HG02763 (cell line): ENCODE results near the gene PARP12.
"Not testable (repeated sequence)": the region's sequence is repeated elsewhere in the genome, so short reads cannot be mapped to it uniquely, and the experiment has no call there.

Experiments used
- ATAC-seq: cut with Tn5 transposase; IDR thresholded peaks from one replicate; pipeline ENCODE4 v1.9.1; 2021; ENCODE audit warnings: mild to moderate bottlenecking, moderate library complexity; ENCODE audit not compliant: unreplicated experiment

Gene PARP12, protein sequence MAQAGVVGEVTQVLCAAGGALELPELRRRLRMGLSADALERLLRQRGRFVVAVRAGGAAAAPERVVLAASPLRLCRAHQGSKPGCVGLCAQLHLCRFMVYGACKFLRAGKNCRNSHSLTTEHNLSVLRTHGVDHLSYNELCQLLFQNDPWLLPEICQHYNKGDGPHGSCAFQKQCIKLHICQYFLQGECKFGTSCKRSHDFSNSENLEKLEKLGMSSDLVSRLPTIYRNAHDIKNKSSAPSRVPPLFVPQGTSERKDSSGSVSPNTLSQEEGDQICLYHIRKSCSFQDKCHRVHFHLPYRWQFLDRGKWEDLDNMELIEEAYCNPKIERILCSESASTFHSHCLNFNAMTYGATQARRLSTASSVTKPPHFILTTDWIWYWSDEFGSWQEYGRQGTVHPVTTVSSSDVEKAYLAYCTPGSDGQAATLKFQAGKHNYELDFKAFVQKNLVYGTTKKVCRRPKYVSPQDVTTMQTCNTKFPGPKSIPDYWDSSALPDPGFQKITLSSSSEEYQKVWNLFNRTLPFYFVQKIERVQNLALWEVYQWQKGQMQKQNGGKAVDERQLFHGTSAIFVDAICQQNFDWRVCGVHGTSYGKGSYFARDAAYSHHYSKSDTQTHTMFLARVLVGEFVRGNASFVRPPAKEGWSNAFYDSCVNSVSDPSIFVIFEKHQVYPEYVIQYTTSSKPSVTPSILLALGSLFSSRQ

DNA sequence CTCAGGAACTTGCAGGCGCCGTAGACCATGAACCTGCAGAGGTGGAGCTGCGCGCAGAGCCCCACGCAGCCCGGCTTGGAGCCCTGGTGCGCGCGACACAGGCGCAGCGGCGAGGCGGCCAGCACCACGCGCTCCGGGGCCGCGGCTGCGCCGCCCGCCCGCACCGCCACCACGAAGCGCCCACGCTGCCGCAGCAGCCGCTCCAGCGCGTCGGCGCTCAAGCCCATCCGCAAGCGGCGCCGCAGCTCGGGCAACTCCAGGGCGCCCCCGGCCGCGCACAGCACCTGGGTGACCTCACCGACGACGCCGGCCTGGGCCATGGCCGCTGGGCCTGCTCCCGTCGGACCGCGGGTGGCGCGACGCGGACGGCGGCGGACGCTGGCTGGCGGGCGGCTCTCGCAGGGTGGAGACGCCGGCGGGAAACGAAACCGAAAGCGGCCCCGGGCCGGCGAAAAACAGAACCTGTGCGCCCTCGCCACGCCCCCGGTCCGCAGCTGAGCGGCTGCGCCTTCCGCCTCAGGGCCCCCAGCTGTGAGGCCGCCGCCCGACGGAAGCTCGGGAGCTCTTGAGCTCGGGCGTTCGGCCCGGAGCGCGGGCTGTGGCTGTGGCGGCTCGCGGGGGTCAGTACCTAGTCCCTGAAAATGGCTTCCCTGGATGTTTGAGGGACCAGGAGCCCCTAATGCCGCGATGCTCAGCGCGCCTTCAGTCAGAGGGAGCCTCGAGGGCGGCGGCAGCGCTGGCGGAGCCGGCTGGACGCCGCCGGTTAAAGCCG lies at the start of gene PARP12:
TSS of gene PARP12 (minus strand) at position 424 of the 772 bp plus-strand sequence. CDS start at position 320, 104 bp downstream.
- peak; percentile 96 for ATAC-seq

DNA sequence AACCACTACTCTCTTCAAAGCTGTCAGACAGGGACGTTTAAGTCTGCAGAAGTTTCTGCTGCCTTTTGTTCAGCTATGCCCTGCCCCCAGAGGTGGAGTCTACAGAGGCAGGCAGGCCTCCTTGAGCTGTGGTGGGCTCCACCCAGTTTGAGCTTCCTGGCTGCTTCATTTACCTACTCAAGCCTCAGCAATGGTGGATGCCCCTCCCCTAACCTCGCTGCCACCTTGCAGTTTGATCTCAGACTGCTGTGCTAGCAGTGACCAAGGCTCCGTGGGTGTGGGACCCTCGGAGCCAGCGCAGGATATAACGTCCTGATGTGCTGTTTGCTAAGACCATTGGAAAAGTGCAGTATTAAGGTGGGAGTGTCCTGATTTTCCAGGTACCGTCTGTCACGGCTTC lies 46.0 kb upstream of the PARP12 start:
- ATAC-seq, result not testable (repeated sequence)

DNA sequence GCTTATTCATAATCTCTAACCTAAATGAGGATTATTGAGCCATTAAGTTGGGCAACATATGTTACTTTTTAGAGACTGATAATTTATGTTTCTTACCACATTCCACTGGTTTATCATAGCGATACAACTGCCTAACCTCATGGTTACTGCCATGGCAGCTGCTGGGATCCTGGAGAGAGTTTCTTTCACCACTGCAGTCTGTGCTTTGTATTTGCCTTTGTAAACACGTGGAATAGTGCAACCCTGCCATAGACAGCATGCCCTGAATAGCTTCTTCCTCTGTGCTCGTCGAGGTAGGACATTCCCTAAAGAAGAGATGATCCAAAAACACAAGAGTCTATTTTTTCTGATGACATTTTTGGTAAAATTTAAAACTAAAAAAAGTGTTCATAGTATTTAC lies 33.7 kb upstream of the PARP12 start:
- ATAC-seq, result no peak

DNA sequence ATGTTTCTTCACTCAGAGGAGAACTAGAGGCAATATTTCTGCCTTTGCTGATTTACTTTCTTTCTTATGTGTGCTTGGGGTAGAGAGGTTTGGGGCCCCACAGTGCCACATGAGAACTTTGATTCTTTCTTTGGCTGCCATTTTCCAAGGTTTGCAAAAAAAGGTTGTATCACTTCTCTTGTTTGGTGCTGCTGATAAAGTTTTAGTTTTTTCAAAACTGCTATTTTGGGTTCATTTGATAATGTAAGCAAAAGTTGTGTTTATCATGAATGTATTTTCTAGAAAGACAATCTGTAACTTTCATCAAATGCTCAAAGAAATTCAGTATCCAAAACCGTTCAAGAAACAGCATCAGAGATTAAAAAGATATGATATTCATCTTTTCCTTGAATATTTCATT lies 30.6 kb upstream of the PARP12 start:
- ATAC-seq, result no peak

DNA sequence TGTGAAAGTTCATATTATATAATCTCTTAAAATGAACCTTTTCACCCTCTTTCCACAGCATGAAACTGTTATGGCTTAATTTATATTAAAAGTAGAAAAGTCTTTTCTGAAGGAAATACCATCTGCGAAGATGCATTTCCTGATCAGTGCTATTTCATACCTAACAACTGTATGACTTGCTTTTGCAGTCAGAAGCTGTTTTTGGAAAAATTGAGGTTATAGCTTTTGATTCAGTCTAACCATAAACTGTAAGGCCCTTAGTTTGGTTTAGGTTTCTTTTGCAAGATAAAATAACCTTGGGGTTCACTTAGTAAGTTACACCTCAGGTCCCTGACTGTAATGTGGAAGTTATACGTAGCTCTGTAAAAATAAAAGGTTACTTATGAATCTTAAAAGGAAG lies 22.7 kb upstream of the PARP12 start:
- ATAC-seq, result no peak

DNA sequence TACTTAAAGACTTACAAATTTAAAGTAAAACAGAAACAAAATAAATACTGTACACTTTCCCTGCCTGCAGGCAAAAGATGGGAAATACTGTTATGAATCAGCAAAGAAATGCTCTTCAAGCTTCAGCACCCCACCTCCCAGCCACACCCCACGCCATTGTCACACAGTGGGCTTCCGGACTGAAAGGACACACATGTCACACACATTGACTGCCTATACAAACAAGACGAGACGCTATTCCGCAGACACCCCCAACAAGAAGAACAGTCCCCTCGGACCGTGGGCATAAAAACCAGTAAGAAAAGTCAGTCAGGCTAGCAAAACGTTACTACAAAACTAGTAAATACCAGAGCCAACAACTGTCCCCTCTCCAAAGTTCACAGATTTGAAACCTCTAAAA lies 22.2 kb upstream of the PARP12 start:
- ATAC-seq, result peak; percentile 92

DNA sequence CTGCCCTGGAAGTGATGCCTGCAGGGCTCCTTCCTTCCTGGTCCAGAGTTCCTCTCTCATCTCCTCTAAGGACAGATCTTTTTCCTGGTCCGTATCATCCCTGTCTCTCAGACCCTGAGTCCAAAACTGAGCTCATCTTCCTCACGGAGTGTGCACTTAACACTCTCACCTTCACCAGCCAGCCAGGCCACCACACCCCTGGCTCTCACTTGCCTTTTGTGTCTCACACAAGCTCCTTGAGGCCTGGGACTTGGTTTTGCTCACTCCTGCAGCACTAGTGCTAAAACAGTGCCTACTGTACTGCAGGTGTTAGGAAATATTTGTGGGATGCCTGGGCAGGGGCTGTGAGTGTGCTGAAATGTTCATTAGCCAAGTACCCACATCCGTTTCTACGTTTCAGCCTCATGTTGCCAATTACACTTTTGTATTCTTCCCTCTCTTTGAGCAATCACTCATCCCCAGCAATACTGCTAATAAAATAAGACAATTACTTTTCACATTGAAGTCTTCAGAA lies 21.4 kb upstream of the PARP12 start:
- no peak for ATAC-seq

DNA sequence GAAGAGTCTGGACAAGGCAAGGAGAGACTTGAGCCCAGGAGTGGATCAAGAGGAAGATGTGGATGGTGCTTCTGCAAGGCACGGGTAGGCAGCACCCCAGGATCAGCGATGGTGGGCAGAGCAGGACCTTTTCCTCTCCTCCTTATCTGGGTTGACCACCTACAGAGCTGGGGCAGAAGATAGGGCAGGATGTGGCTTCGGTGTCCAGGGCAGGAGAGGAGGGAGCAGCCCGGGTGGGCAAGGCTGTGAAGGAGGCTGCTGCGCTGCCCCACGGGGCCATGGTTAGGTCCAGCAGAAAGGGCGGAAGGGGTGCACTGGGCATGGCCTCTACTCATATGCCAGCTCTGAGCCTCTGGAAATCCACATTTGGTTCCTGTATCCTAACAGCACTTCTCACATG lies 20.0 kb upstream of the PARP12 start:
- no peak for ATAC-seq

DNA sequence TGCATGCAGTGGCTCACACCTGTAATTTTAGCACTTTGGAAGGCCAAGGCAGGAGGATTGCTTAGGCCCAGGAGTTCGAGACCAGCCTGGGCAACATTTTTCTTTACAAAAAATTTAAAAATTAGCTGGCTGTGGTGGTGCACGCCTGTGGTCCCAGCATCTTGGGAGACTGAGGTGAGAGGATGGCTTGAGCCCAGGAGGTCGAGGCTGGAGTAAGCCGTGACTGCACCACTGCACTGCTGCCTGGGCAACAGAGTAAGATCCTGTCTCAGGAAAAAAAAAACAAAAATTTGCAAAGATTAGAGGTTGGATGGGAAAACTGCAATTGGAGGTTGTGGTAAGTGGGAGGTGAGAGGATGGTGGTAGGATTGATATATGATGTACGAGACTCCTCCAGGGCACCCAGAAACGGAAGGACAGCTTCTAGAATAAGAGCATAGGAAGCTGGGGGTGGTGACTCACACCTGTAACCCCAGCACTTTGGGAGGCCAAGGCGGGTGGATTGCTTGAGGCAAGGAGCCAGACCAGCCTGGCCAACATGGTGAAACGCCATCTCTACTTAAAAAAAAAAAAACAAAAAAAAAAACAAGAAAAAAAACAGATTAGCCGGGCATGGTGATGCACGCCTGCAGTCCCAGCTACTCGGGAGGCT lies 19.1 kb upstream of the PARP12 start:
- no peak for ATAC-seq

DNA sequence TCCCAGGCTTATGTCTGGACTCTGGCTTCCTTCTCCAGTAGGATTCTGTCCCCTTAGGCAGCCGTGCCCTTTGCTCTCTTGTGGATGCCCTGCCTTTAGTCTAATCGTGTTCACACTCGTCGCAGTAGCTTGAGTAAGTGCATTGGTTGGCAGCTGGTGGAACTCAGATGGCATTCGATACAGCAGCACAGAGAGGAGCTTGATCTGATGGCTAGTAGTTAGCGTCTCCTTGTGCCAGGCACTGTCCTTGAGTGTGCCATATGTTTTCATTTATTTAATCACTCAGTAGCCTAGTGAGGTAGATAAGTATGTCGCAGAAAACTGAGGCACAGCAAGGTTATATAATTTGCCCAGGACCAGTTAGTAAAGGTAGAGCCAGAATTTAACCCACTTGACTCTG lies 18.2 kb upstream of the PARP12 start:
- ATAC-seq, result no peak

DNA sequence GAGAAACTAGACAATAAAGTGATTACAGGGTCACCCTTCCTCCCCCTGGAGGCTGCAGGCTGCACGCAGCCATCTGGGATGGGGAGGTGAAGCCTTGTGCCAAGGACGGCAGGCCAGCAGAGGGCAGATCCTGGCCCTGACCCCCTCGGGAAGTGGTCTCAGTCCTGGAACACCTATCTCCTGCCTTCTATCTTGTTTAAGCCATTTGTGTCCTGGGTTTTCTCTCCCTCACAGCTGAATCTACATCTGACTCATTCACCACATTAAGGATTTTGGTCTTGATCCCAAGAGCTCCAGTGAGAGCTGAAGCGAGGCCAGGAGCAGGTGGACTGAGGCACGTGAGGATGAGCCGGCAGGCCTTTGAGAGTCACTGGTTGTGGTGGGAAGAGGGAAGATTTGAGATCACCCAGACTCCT lies 16.4 kb upstream of the PARP12 start:
- ATAC-seq, result no peak

DNA sequence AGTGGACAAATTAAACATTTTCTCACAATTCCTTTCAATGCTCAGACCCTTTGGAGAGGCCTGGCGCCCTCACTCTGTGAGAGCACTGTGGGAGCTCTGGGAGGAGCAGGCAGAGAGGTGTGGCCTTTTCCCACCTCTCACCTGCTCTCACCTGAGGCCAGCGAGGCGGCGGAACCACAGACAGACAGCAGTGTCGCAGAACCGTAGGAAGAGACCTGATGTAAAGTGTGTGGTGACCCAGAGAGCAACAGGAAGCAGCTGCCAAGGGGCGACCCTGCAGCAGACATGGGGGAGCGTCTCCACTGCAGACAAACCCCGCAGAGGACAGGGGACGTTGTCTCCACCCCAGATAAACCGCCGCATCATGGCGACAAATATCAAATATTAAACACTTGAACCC lies 15.6 kb upstream of the PARP12 start:
- no peak for ATAC-seq

DNA sequence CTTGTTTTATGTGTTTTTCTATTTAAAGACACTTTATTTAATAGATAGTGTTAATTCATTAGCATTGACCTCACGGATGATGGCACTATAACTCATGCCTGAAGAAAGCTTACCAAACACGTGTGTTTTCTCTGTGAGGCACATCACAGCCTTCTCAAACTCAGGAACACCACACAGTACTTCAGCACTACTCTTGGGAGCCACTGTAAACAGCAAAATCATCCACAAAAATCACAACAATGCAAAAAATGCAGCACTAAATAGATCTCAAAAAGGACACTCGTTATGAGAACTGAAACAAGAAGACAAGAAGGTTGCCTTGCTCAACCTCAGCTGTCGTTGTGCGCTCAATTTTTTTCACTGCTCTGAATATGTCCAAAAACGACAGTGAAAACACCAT lies 12.0 kb upstream of the PARP12 start:
- no peak for ATAC-seq

DNA sequence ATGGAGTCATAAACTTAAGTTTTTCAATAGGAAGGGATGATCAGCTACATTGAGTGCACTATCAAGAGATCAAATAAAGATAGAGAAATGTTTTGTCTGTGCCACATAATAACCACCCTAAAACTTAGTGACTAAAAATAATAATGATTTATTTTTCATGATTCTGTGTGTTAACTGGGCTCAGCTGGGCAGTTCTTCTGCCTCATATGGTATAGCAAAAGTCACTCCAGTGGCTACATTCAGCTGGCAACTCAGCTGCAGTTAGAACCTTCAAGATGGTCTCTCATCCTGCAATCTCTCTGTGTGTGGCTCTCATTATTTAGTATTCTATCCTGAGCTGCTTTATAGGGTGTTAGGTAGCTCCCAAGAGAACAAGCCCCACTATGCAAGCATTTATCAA lies 7.8 kb upstream of the PARP12 start:
- ATAC-seq, result no peak

DNA sequence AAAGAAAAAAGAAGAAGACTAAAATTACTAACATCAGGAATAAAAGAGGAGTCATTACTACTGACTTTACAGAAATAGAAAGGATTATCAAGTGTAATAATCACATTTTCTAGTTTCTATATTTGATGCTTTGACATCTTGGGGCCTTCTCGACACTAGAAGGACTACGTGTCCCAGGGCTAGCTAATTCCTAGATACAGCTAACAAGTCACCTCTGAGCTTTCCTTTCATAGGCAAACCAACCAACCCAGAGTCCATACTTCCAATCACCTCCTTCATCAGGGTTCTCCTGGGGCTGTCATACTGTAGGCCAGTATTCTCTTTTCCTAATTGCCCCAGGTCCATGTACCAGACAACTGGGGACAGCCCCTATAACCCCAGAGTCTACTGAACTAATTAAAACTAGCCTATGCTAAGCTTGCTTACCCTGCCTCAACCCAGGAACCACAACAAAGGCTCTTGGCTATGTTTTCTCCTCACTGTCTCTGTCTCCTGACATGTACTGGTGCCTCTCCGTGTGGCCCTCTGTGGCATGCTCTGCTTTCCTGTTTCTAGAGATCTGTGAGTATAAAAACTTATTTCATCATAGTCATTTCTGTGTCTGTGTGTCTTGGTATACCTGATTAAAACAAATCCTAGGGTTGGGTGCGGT lies 6.7 kb upstream of the PARP12 start:
- ATAC-seq, result no peak

DNA sequence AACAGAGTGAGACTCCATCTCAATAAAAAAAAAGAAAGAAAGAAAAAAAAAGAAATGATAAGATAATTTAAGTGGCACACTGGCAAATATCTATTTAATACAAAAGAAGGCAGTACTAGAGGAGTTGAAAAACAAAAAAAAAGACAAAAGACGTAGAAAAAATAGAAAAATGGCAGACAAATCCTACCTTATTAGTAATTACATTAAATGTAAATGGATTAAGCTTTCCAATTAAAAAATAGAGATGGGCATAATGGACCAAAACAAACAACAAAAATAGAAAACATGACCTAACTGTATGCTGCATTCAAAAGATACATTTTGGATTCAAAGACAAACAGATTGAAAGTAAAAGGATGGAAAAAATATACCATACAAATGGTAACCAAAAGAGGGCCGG lies 5.3 kb upstream of the PARP12 start:
- no peak for ATAC-seq

DNA sequence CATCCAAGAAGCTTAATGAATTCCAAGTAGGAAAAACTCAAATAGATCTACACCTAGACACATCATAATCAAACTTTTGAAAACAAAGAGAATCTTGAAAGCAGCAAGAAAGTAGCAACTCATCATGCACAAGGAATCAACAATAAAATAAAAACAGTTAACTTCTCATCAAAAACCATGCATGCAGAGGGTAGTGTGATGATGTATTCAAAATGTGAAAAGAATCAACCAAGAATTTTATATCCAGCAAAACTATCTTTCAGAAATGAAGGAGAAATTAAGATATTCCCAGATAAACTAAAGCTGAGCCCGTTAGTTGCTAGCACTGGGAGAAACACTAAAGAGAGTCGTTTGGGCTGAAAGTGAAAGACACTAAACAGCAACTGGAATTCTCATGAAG lies 4.3 kb upstream of the PARP12 start:
- no peak for ATAC-seq

DNA sequence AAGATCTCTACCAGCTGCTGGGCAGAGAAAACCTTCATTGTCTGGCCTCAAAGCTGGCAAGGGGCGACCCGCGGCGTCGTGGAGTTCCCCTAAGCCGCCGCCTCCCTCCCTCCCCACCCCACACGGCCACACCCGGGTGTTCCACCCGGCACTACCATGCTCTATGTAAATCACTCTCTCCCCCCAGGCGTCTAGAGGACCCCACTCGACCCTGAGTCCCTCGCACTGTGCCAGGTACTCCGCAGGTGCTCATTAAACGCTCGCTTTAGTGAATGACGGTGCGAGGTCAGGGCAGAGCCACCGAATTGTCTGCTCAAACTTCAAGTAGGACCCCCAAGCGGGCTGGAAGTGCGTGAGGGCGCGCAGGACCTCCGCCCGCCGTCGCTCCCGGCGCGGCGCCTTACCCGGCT lies 628 bp downstream of the PARP12 start:
- ATAC-seq, result peak; percentile 27

DNA sequence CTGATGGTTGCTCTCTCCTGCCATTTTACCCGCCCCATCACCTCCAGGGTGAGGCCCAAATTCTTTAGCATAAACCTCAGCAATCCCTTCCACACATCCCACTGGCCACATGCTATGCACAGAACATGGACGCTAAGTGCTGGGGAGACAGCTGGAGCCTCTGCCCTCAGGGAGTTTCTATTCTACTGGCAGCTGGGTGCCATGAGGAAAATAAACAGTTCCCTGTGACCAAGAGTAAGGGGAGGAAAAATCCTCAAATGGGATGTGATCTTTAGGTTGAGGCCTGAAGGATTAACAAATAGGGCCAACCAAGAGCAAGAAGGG lies 1.2 kb downstream of the PARP12 start:
- no peak for ATAC-seq

DNA sequence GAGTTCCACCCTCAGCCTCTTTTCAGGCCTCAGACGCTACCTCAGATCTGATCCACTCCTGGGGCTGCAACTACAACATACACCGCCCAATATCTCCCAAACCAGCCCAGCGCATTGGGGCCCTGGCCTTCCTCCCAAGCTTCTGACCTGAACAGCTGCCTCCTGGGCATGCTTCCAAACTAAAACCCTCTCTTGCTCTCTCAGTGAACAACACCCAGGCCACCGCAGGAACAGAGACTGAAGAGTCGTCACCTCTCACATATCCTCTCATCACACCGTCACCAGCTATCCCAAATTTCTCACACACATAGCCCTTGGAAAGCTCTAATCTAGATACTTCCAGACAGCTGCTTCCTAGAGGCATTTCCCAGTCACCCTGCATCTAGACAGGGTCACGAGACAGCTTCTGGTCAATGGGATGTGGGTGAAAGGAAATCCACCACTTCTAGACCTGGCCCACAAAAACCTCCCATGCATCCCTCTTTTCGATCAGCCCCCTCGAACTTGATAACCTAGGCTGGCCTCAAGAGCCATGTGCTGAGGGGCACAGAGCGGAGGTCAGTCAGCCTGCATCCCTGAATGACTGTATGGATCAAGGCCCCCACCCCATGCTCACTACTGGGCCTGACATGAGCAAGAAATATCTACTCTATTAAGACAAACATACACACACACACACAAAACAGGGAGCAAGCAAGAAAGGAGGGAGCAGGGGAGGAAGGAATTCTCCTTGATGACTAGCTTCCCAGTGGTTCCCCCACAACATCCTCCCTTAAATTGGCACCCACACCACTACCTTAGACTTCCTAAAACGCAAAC lies 1.8 kb downstream of the PARP12 start:
- no peak for ATAC-seq
